ENCODE data around the gene OR5W2. TPM values are rescaled to one million over a fixed set of nuclear protein-coding genes. Genes with fewer than 3 reads are reported as not detected.

The OR5W2 gene
- total and polyA plus RNA-seq, 2 experiments from 2014 or later: not detected

GRCh38 chr11:55956521-55956920 is 42.1 kb upstream of the OR5W2 start (continued):
- TF ChIP-seq ZNF462 (CRISPR knock-in tag; IDR thresholded peaks at IDR 0.05): no peak
- TF ChIP-seq JUNB (IDR thresholded peaks at IDR 0.05; ENCODE audit: unreplicated experiment): no peak
- no peak for TF ChIP-seq ZNF114 (CRISPR knock-in tag; IDR thresholded peaks at IDR 0.05)
- no peak for TF ChIP-seq EZH2phosphoT487 (IDR thresholded peaks at IDR 0.05; ENCODE audit: unreplicated experiment)
- TF ChIP-seq NANOG (IDR thresholded peaks at IDR 0.05; ENCODE audit: borderline replicate concordance): no peak

DNA sequence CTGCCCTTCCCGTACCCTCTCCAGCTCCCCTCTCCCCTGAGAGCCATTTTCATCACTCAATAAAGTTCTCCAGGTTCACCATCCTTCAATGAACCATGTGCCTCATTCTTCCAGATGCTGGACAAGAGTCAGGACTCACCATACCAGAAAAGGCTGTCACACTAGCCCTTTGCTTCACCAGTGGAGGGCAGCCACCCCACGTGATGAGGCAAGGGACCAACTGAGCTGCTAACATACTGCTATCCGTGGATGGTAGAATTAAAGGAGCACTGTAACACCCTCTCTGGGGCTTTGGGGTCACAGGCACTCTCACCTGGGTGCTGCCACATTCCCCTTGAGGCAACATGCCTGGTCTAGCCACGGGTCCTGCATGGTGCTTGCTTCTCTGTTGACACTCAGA is 34.9 kb upstream of the OR5W2 start:
- peaks cover 6% of the 10 kb centered on the region; the same call in 2 of the 3 replicates for H3K4me1 Mint-ChIP-seq
- peak; percentile 4 for DNase-seq (ENCODE audit: low spot score)
- ATAC-seq: no peak

More for the DNA sequence above, 34.9 kb upstream of the OR5W2 start:
- Mint-ChIP-seq H3K36me3 (ENCODE audit: low read depth) (no peaks in the 10 kb centered on the region; the same call in 2 of the 3 replicates), H3K4me3 (no peak overlapping the region), H3K27me3 (ENCODE audit: insufficient read depth, low read depth, poor library complexity) (no peaks in the 10 kb centered on the region), H3K27ac (no peak overlapping the region), H3K9me3 (peaks cover 8% of the 10 kb centered on the region; the same call in 1 of the 3 replicates)
- H3K4me2 ChIP-seq: no peak overlapping the region
- no peak overlapping the region for H2AFZ ChIP-seq
- TF ChIP-seq, protein P1, sequence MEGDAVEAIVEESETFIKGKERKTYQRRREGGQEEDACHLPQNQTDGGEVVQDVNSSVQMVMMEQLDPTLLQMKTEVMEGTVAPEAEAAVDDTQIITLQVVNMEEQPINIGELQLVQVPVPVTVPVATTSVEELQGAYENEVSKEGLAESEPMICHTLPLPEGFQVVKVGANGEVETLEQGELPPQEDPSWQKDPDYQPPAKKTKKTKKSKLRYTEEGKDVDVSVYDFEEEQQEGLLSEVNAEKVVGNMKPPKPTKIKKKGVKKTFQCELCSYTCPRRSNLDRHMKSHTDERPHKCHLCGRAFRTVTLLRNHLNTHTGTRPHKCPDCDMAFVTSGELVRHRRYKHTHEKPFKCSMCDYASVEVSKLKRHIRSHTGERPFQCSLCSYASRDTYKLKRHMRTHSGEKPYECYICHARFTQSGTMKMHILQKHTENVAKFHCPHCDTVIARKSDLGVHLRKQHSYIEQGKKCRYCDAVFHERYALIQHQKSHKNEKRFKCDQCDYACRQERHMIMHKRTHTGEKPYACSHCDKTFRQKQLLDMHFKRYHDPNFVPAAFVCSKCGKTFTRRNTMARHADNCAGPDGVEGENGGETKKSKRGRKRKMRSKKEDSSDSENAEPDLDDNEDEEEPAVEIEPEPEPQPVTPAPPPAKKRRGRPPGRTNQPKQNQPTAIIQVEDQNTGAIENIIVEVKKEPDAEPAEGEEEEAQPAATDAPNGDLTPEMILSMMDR (conservative IDR thresholded peaks at IDR 0.05; ENCODE audit: low read depth in 2 of 2): peak; percentile 20 to 61; a peak in 2 of 4 replicates
- no peak for TF ChIP-seq ETS1 (IDR thresholded peaks at IDR 0.05)
- no peaks in the 10 kb centered on the region for H3K27me3 ChIP-seq (ENCODE audit: insufficient read depth)
- no peaks in the 10 kb centered on the region for H3K9me2 ChIP-seq (ENCODE audit: insufficient read depth)
- H3K4me3 ChIP-seq: no peak overlapping the region
- no peak overlapping the region for H3K27ac ChIP-seq (ENCODE audit: low read depth)
- H4K20me1 ChIP-seq (replicated peaks; ENCODE audit: insufficient read depth): no peaks in the 10 kb centered on the region
- H3K4me1 ChIP-seq (ENCODE audit: insufficient read depth): no peaks in the 10 kb centered on the region; the same call in 1 of the 2 replicates
- no peaks in the 10 kb centered on the region for H3F3A ChIP-seq (replicated peaks; ENCODE audit: low read depth)
- no peaks in the 10 kb centered on the region for H3K79me2 ChIP-seq (replicated peaks; ENCODE audit: insufficient read depth)
- no peaks in the 10 kb centered on the region for H3K36me3 ChIP-seq (ENCODE audit: insufficient read depth)

Measured in GM23338 (cell line).